ENCODE results near the gene NMU. TPM values are rescaled to one million over a fixed set of nuclear protein-coding genes. Genes with fewer than 3 reads are reported as not detected.
A peak's percentile ranks its signal among the peaks of the same experiment; 100 is the strongest.
"Not testable (repeated sequence)": the region's sequence is repeated elsewhere in the genome, so short reads cannot be mapped to it uniquely, and the experiment has no call there.

Gene NMU
- total RNA-seq (2014; rRNA removed; shearing (Covaris generic)) (not detected in 2 replicates), polyA plus RNA-seq (2016; fragmentation: Nextera tagmentation; extraction: Ambion mirVana) (0.61 TPM in 1 of 2 replicates, not detected in the other)

DNA sequence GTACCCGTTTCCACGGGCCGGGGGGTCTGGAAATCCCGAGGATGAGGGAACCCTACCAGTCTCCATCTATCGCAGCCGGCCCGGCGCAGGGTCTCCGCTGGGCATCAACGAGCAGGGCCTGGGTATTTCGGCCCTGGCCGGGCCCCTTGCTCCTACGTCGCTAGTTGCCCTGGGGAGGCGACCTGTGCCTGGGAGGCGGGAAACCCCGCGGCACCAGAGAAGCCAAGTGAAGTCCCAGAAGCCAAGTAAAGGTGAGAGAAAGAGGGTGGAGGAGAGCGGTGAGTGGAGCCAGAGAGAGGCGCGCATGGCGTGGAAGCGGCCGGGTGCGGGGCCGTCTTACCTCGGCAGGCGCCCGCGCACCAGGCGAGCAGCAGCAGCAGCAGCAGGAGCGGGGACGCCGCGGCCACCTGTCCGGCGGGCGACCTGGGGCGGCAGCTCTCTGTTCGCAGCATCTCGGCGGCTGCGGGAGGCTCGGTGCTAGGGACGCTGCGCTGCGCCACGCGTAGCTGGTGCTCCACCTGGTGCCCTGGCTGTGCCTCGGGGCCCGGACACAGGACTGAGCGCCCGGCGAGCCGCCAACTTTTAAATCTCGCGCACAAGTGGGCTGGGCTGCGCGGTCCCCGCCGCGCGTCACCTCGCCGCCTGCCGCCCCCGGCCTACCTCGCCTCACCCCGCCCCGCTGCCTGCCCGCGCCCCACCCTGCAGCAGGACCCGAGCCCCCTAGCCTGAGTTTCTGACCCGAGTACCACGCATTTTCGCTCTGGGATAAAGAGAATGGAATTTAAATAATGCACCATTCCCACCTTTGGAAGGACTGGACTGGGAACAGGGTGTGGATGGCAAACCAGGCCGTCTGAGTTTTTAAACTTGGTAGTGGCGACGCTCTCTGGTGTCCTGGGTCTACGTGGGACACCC is at the start of gene NMU:
TSS of gene NMU (minus strand) at position 558 of the 915 bp plus-strand sequence. CDS start at position 452, 106 bp downstream.
- no peaks in the 10 kb centered on the region for H3K36me3 ChIP-seq (ENCODE audit: low read depth)
- H4K20me1 ChIP-seq (ENCODE audit: insufficient read depth) = no peaks in the 10 kb centered on the region
- peak within 1 kb of the TSS; percentile 58 for H3K4me3 ChIP-seq
- no peaks in the 10 kb centered on the region for H3K9me2 ChIP-seq (ENCODE audit: insufficient read depth)
- DNase-seq = peak; percentile 45
- H3K9ac ChIP-seq = no peak within 1 kb of the TSS
- no peaks in the 10 kb centered on the region for H3F3A ChIP-seq (ENCODE audit: insufficient read depth)
- 1 to 4% methylated on average over 59 to 73 of the region's 80 CpGs for WGBS, 2 experiments (ENCODE audit: low coverage in 1 of 2, low lambda C conversion rate in 2 of 2, missing lambda C conversion rate in 2 of 2)
- H3K9me3 ChIP-seq (ENCODE audit: low read depth) = no peaks in the 10 kb centered on the region
- no peaks in the 10 kb centered on the region for H3K79me2 ChIP-seq (ENCODE audit: insufficient read depth)
- H3K27ac ChIP-seq = no peak within 1 kb of the TSS
- TF ChIP-seq EZH2phosphoT487 (IDR thresholded peaks at IDR 0.05; ENCODE audit: insufficient read depth, low read depth) (no peak; the same call in 1 of the 2 replicates), EZH2 (IDR thresholded peaks at IDR 0.05; ENCODE audit: insufficient read depth, poor library complexity, severe bottlenecking) (no peak)
- peak within 1 kb of the TSS; percentile 68 for H2AFZ ChIP-seq
- in situ Hi-C loops (cut with MboI) = no loop called here
- H3K4me2 ChIP-seq (ENCODE audit: unreplicated experiment) = peak within 1 kb of the TSS; percentile 72
- peaks cover 66% of the 10 kb centered on the region for H3K27me3 ChIP-seq (replicated peaks; ENCODE audit: insufficient read depth)
- 0 out of 2 replicates have a peak, but pooled peaks cover 9% of the 10 kb centered on the region for H3K4me1 ChIP-seq (ENCODE audit: insufficient read depth)

- DNase-seq = no peak
- no peaks in the 10 kb centered on the region for H3K9me3 ChIP-seq (ENCODE audit: low read depth)
- H3K27me3 ChIP-seq (replicated peaks; ENCODE audit: insufficient read depth) = no peaks in the 10 kb centered on the region; the same call in 1 of the 2 replicates
- H3K79me2 ChIP-seq (ENCODE audit: insufficient read depth) = no peaks in the 10 kb centered on the region
- H3K9me2 ChIP-seq (ENCODE audit: insufficient read depth) = no peaks in the 10 kb centered on the region
- no peaks in the 10 kb centered on the region for H3K36me3 ChIP-seq (ENCODE audit: low read depth)
- H3K4me2 ChIP-seq (ENCODE audit: unreplicated experiment) = no peak overlapping the region
- H3F3A ChIP-seq (ENCODE audit: insufficient read depth) = no peaks in the 10 kb centered on the region
- in situ Hi-C loops (cut with MboI) = no loop called here
- no peak for TF ChIP-seq EZH2phosphoT487 (IDR thresholded peaks at IDR 0.05; ENCODE audit: insufficient read depth, low read depth)
- TF ChIP-seq EZH2 (IDR thresholded peaks at IDR 0.05; ENCODE audit: insufficient read depth, poor library complexity, severe bottlenecking) = no peak
- H3K4me1 ChIP-seq (ENCODE audit: insufficient read depth) = no peaks in the 10 kb centered on the region
- no peak overlapping the region for H3K9ac ChIP-seq
- H3K27ac ChIP-seq = no peak overlapping the region
- 51 to 65% methylated on average over 3 of the region's 3 CpGs for WGBS, 2 experiments (ENCODE audit: low coverage in 1 of 2, low lambda C conversion rate in 2 of 2, missing lambda C conversion rate in 2 of 2)
- no peaks in the 10 kb centered on the region for H4K20me1 ChIP-seq (ENCODE audit: insufficient read depth)
- H2AFZ ChIP-seq = no peak overlapping the region
- H3K4me3 ChIP-seq = no peak overlapping the region
Measured at GRCh38 chr4:55684276-55684675, 48.2 kb upstream of the NMU start.

GRCh38 chr4:55682797-55683196 is 46.7 kb upstream of the NMU start:
- DNase-seq; H3K79me2 ChIP-seq (ENCODE audit: insufficient read depth); H4K20me1 ChIP-seq (ENCODE audit: insufficient read depth); H3K9me3 ChIP-seq (ENCODE audit: low read depth); H3K9ac ChIP-seq; H3K4me3 ChIP-seq; H3K27ac ChIP-seq; H3K4me1 ChIP-seq (ENCODE audit: insufficient read depth); in situ Hi-C loops (cut with MboI); H3F3A ChIP-seq (ENCODE audit: insufficient read depth); H3K9me2 ChIP-seq (ENCODE audit: insufficient read depth); H3K27me3 ChIP-seq (replicated peaks; ENCODE audit: insufficient read depth); H3K36me3 ChIP-seq (ENCODE audit: low read depth); H2AFZ ChIP-seq; H3K4me2 ChIP-seq (ENCODE audit: unreplicated experiment): not testable (repeated sequence)
- WGBS, 2 experiments (ENCODE audit: low coverage in 1 of 2, low lambda C conversion rate in 2 of 2, missing lambda C conversion rate in 2 of 2) = 28 to 31% methylated on average over 3 of the region's 3 CpGs

DNA sequence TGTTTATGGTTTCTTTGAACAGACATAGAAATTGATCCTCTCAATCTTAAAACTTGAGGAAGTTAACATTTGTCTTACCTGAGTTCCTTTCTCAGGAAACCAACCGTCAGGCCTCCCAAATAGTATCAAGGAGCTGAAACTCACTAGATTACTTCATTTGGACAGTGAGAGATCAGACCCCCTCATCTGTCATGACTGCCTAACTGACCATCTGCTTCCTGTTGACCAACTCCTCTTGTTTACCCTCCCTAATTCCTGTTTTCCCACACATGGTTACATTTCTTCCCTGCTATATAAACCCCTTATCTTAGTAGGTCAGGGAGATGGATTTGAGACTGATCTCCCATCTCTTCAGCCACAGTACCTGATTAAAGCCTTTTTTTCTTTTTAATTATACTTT is 46.2 kb upstream of the NMU start:
- in situ Hi-C loops (cut with MboI) = no loop called here
- DNase-seq = no peak
- Histone ChIP-seq H3K9ac (no peak overlapping the region), H3F3A (ENCODE audit: insufficient read depth) (no peaks in the 10 kb centered on the region), H3K9me3 (ENCODE audit: low read depth) (no peaks in the 10 kb centered on the region), H3K4me3 (no peak overlapping the region), H3K27me3 (replicated peaks; ENCODE audit: insufficient read depth) (no peaks in the 10 kb centered on the region; the same call in 1 of the 2 replicates), H3K4me2 (ENCODE audit: unreplicated experiment) (no peak overlapping the region), H4K20me1 (ENCODE audit: insufficient read depth) (no peaks in the 10 kb centered on the region), H3K79me2 (ENCODE audit: insufficient read depth) (no peaks in the 10 kb centered on the region), H3K4me1 (ENCODE audit: insufficient read depth) (no peaks in the 10 kb centered on the region), H3K36me3 (ENCODE audit: low read depth) (no peaks in the 10 kb centered on the region), H3K9me2 (ENCODE audit: insufficient read depth) (no peaks in the 10 kb centered on the region), H2AFZ (no peak overlapping the region), H3K27ac (no peak overlapping the region)
- no peak for TF ChIP-seq EZH2phosphoT487 (IDR thresholded peaks at IDR 0.05; ENCODE audit: insufficient read depth, low read depth)
- TF ChIP-seq EZH2 (IDR thresholded peaks at IDR 0.05; ENCODE audit: insufficient read depth, poor library complexity, severe bottlenecking) = no peak
- 29 to 31% methylated on average over 1 of the region's 1 CpG for WGBS, 2 experiments (ENCODE audit: low coverage in 1 of 2, low lambda C conversion rate in 2 of 2, missing lambda C conversion rate in 2 of 2)
